ENCODE results near the gene PGAP3. TPM values are rescaled to one million over a fixed set of nuclear protein-coding genes. Genes with fewer than 3 reads are reported as not detected.

The PGAP3 gene
- total RNA-seq, 1 experiment from 2014 or later, result 21.8 TPM

DNA sequence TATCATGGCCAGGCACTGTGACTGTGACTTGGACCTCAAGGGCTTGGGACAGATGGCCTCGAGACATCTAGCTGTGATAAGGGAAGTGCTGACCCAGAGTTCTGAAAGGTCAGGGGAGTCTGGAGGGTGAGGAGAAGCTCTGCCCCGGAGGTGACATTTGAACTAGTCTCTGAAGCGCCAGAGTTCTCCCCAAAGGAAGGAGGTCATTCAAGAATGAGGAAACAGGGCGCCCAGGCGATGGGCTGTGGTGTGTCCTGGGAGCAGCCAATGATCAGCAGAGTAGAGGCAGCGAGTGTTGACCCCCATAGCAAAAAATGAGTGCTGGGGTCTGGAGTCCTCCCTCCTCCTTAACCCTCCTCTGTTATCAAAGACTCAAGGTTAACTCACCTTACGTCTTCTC lies 46.0 kb downstream of the PGAP3 start:
- Histone ChIP-seq H3K4me1 (ENCODE audit: control insufficient read depth, insufficient read depth, low read length) (peaks cover 38% of the 10 kb centered on the region), H3K27me3 (ENCODE audit: control insufficient read depth, insufficient read depth, low read length) (no peaks in the 10 kb centered on the region), H3K27ac (ENCODE audit: low read length) (no peak overlapping the region), H3K4me3 (ENCODE audit: low read depth in 2 of 2, low read length in 2 of 2) (no peak overlapping the region), H3K36me3 (ENCODE audit: control insufficient read depth, insufficient read depth, low read length) (peaks cover 3% of the 10 kb centered on the region; the same call in 1 of the 2 replicates), H3K9me3 (ENCODE audit: control insufficient read depth, insufficient read depth, low read depth, low read length) (no peaks in the 10 kb centered on the region)
- in situ Hi-C loops (cut with HindIII; ENCODE audit: low pct_unique_long_range_greater_than_20kb, low sequenced_read_pairs), result no loop called here
- DNase-seq (ENCODE audit: low read depth, low spot score) (no peak), ATAC-seq (no peak)
- BruUV-seq (replicated peaks), result no TSS peak
- TF ChIP-seq, protein P1, sequence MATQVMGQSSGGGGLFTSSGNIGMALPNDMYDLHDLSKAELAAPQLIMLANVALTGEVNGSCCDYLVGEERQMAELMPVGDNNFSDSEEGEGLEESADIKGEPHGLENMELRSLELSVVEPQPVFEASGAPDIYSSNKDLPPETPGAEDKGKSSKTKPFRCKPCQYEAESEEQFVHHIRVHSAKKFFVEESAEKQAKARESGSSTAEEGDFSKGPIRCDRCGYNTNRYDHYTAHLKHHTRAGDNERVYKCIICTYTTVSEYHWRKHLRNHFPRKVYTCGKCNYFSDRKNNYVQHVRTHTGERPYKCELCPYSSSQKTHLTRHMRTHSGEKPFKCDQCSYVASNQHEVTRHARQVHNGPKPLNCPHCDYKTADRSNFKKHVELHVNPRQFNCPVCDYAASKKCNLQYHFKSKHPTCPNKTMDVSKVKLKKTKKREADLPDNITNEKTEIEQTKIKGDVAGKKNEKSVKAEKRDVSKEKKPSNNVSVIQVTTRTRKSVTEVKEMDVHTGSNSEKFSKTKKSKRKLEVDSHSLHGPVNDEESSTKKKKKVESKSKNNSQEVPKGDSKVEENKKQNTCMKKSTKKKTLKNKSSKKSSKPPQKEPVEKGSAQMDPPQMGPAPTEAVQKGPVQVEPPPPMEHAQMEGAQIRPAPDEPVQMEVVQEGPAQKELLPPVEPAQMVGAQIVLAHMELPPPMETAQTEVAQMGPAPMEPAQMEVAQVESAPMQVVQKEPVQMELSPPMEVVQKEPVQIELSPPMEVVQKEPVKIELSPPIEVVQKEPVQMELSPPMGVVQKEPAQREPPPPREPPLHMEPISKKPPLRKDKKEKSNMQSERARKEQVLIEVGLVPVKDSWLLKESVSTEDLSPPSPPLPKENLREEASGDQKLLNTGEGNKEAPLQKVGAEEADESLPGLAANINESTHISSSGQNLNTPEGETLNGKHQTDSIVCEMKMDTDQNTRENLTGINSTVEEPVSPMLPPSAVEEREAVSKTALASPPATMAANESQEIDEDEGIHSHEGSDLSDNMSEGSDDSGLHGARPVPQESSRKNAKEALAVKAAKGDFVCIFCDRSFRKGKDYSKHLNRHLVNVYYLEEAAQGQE (IDR thresholded peaks at IDR 0.05; ENCODE audit: insufficient read depth in 1 of 2, low read depth in 2 of 2, low read length in 1 of 2), result no peak
- no peak for TF ChIP-seq POLR2AphosphoS5 (IDR thresholded peaks at IDR 0.05; ENCODE audit: low read depth, low read length)
- TF ChIP-seq TCF7L2 (IDR thresholded peaks at IDR 0.05; ENCODE audit: low read depth, low read length), result no peak
- TF ChIP-seq CTCF (IDR thresholded peaks at IDR 0.05), result no peak
- no peak for TF ChIP-seq SIN3A (IDR thresholded peaks at IDR 0.05; ENCODE audit: borderline replicate concordance, insufficient read depth, low read depth, low read length)
- ChIA-PET POLR2A (no interaction called here), CTCF (no interaction called here)
- intact Hi-C loops (cut with micrococcal nuclease; ENCODE audit: unreplicated experiment), result no loop called here

GRCh38 chr17:39641097-39641496 lies 46.8 kb downstream of the PGAP3 start:
- Histone ChIP-seq H3K27ac (ENCODE audit: low read length) (no peak overlapping the region), H3K9me3 (ENCODE audit: control insufficient read depth, insufficient read depth, low read depth, low read length) (no peaks in the 10 kb centered on the region), H3K4me3 (ENCODE audit: low read depth in 2 of 2, low read length in 2 of 2) (no peak overlapping the region), H3K36me3 (ENCODE audit: control insufficient read depth, insufficient read depth, low read length) (peaks cover 3% of the 10 kb centered on the region; the same call in 1 of the 2 replicates), H3K4me1 (ENCODE audit: control insufficient read depth, insufficient read depth, low read length) (peaks cover 45% of the 10 kb centered on the region), H3K27me3 (ENCODE audit: control insufficient read depth, insufficient read depth, low read length) (no peaks in the 10 kb centered on the region)
- in situ Hi-C loops (cut with HindIII; ENCODE audit: low pct_unique_long_range_greater_than_20kb, low sequenced_read_pairs), result no loop called here
- DNase-seq (ENCODE audit: low read depth, low spot score) (no peak), ATAC-seq (no peak)
- POLR2A ChIA-PET, result no interaction called here
- BruUV-seq (replicated peaks), result no TSS peak
- intact Hi-C loops (cut with micrococcal nuclease; ENCODE audit: unreplicated experiment), result no loop called here
- TF ChIP-seq SIN3A (IDR thresholded peaks at IDR 0.05; ENCODE audit: borderline replicate concordance, insufficient read depth, low read depth, low read length) (no peak), POLR2AphosphoS5 (IDR thresholded peaks at IDR 0.05; ENCODE audit: low read depth, low read length) (no peak), TCF7L2 (IDR thresholded peaks at IDR 0.05; ENCODE audit: low read depth, low read length) (no peak), CTCF (IDR thresholded peaks at IDR 0.05) (no peak)
- TF ChIP-seq, protein P1 (IDR thresholded peaks at IDR 0.05; ENCODE audit: insufficient read depth in 1 of 2, low read depth in 2 of 2, low read length in 1 of 2), result no peak
- CTCF ChIA-PET, result no interaction called here
